Hypothalamus (tissue), 51 donors: ENCODE measurements around the gene GRK3.
A peak's percentile ranks its signal among the peaks of the same experiment; 100 is the strongest.
"Not testable (repeated sequence)": the region's sequence is repeated elsewhere in the genome, so short reads cannot be mapped to it uniquely, and the experiment has no call there.

Experiments used
- DNase-seq, 51 donors: peaks; one replicate each; lab custom pipeline; 2025; lab: John Stamatoyannopoulos, UW

GRK3 gene

DNA sequence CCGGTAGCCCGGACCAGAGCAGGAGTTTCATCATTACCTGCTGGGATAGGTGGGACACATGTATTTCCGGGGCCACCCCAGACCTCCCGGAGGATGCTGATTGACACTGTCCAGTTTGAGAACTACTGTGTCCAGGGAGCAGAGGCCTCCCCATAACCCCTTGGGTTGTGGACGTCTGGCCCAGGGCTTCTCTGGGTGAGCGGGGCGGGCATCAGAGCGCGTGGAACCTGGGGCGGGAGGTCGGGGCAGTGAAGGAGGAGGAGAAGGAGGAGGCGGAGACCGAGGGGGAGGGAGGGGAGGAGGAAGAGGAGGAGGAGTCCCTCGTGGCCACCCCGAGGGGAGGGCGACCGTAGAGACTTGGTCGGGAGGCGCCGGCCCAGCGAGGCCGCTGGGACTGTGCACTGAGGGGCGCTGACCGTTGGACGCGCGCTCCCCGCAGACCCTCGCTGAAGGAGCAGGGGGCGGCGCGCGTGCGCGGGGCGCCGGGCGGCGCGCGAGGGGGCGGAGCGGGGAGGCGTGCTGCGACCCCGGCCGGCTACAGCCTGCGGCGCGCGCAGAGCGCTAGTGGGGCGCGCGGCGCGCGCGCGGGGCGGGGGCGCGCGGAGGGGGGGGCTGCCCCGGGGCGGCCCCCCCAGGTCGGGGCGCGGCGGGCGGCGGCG is at the start of gene GRK3:
Gene GRK3 (plus strand): TSS at position 356 of the 659 bp plus-strand sequence. CDS start 366 bp downstream, outside the sequence.
- peak in 42 of 51 donors; percentile 5 to 77 (median 48) for DNase-seq

DNA sequence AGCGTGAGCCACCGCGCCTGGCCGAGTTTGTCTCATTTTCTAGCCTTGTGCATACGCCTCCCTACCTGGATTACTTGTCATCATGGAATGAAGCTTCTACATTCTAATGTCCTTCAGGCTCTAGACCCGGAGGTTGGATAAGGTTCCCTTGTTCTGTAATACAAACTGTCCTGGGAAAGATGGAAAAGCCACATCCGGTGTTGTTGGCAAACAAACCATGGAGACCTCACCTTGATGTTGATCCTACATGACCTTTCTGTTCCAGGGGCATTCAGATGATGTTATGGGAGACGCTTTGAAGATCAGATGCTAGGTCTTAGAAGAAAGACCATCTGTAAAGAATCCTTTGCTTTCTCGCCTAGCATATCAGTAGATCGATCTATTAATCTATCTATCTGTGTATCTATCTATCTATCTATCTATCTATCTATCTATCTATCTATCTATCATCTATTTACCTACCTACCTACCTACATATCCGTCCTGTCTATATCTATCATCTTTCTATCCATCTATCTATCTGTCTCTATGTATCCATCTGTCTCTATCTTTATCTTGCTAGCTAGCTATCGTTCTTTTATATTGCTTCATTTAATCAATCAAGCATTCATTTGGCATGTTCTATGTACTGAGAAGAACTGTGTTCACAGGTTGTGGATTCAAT is 46.3 kb upstream of the GRK3 start:
- DNase-seq = no peak

DNA sequence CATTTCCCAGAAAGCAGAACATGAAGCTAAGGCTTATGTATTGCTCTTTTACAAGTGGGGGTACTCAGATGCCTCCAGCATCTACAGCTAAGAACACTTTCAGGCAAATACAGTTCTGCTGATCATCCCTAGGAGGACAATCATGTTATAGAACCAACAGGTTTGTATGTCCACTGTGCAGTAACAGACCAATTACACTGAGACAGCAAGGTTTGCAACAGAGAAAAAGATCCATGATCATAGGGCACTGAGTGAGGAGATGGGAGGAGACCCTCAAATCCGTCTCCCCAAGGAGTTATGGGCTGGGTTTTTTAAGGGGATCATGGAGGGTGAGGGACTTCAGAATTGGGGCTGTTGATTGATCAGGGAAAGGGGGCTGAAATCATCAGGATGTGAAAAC is 39.1 kb upstream of the GRK3 start:
- DNase-seq = no peak

DNA sequence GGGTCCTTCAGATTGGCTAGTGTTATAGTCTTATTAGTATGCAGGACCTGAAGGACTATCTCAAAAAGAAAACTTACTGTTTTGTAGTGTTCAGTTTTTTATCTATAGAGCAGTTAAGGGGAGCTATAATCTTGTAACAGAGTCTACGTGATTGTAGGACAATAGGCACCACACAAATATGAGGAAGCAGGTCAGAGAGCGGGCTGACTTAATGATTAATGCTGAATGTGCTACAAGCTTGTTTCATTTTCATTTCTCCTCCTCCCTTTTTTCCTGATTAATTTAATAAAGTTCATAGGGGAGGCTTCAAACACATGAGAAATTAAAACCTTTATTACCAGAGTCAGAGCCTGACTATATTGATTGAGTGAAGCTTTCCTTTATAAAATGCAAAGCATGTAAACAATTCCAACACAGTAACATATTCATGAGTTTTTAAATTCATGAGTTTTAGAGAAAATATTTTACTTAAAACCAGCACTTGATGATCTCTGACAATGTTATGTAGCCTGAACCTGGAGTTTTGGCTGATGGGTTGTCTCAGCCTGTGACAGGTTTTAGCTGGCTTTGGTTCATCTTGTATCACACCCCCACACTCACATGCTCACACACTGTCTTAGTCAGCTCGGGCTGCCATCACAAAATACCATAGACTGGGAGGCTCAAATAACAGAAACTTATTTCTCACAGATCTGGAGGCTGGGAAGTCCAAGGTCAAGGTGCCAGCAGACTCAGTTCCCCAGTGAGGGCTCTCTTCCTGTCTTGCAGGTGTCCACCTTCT is 38.5 kb upstream of the GRK3 start:
- DNase-seq = not testable (repeated sequence)

DNA sequence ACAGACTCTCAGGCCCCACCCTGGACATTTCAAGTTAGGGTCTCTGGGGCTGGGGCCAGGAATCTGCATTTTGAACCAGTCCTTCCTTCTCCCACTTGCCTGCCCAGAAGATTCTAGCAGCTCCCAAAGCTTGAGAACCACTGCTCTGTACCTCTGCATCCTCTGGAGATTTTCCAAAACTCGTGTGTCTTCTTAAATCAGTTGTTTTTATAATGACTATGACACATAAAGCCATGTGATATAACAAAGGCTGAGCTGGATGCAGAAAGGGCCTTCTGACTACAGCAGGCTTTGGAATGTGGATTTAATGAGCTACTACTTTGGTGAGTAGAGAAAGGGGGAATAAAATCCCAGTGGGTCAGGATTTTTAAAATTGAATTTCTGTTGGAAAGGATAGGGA is 37.5 kb upstream of the GRK3 start:
- not testable (repeated sequence) for DNase-seq

DNA sequence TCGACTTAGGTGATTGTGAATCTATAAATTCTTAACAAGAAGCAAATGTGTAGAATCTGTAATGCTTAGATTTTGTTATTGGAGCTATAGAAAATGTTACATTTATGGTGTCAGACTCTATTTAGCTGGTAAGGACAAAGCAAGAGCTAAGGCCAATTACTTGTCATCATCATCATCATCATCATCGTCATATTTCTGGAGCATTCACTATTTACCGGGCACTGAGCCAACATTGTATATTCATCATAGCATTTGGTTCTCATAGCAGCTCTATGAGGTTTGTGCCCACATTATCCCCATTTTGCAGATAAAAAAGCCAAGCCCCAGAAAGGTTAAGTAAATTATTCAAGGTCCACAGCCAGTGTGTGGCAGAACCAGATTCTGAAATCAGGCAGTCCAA is 36.4 kb upstream of the GRK3 start:
- DNase-seq = not testable (repeated sequence)

DNA sequence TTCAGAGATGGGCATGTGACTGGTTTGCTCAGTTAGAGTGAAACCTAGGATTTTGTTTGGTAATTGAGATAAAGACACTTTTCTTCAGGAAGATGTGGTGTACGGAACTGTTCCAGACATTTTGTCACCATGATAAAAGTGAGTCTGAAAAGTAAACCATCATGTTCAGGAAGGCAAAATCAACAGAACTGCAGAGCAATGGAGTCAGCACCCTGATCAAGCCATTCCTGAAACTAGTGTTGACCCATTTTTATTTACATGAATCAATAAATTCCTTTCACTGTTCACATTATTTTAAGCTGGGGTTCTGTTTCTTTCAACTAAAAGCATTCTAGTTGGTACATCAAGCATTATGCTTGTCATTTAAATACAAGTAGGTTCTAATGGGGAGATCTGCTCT is 35.4 kb upstream of the GRK3 start:
- not testable (repeated sequence) for DNase-seq

DNA sequence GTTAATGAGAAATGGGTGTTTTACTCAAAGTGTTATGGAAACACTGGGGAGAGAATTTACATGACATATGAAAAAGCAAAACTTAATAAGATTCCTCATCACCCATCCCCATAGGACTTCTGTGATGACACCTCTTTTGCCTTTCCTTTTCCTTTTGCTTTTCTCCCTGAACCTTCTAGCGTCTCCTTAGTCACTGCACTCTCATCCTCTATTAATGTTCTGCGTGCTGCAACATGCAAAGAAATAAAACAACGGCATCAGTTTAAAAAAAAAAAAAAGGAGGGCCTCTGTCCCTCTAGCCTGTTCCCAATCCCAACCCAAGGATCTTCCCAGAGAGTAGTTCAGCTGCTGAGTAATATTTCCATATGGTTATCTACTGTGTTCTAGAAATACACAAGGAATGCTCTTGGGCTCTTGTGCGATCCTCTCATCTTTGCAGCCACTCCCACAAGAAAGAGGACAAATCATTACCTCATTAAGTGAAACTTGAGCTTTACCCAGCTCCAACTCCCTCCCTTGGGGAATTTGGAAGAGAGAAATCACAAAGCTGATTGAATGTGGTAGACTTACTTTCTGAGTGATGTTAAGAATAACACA is 34.8 kb upstream of the GRK3 start:
- not testable (repeated sequence) for DNase-seq

DNA sequence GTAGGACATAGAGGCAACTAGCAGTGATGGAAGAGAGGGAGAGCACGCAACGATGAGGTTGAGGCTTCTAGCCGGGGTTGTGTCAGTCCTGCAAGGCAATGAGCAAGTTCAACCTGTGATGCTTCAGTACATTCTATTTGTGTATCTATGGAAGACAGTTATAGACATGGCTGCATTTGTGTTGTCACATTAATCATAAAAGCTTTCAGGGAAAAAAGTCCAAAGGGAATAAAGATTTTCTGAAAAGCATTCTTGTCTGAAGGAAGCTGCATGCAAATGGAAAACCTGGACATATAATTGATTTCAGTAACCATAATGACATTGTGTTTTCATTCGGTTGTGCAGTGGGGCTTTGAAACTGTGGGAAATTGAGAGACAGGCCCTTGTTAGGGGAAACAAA is 32.8 kb upstream of the GRK3 start:
- DNase-seq = not testable (repeated sequence)

DNA sequence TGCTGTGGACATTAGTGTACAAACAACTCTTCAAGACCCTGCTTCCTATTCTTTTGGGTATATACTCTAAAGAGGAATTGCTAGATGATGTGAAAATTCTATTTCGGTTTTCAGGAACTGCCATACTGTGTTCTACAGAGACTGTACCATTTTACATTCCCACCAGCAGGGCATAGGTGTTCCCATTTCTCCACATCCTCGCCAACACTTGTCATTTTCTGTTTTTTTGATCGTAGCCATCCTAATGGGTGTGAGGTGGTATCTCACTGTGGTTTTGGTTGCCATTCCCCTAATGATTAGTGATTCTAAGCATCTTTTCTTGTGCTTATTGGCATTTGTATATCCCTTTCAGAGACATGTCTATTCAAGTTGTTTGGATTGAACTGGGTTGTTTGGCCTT is 29.8 kb upstream of the GRK3 start:
- DNase-seq = no peak

DNA sequence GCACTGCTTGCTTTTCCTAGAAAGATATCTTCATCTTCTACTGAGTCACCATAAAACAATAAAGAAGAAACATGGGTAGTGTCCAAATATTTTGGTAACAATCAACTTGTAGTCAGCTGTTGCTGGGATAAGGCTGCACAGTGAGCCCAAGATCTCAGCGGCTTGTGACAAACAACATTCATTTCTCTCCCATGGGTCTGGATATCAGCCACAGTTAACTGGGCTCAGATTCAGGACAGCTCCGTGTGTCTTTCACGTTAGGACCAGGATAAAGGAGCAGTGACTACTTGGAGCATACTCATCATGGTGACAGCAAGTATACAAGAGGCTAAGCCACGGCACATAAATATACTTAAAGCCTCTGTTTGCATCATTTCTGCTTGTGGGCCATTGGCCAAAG is 27.9 kb upstream of the GRK3 start:
- DNase-seq = peak in 8 of 51 donors; percentile 3 to 38 (median 11)

DNA sequence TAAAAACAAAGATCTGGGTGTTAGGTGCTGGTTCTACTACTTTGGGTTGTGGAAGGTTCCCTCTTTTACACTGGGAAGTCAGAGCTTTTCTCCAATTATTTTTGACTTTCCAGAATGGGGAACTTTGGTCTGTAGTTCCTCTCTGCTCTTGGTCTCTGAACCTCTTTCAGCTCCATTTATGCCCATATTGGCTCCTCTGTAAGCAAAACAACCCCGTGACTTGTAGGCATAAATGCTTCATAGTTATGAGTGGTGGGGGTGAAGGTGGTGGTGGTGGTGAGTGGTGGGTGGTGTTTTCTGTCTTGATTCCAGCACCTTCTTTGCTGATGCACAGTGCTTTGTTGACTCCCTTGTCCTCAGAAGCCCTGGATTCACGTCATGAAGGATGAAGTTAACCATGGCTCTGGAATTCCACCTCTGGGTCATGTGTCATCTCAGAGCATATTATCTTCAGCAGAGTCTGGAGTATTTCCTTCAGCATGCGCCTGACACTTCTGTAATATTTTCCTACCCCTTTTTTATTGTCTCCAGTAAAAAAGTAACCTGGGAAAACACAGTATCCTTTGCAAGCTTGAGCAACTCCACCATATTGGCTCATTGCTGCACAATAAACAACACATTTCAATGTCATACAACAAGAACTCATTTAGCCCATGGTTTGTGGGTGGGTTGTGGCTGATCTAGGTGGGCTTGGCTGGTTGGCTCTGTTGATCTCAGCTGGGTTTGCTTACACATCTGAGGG is 24.1 kb upstream of the GRK3 start:
- no peak for DNase-seq

DNA sequence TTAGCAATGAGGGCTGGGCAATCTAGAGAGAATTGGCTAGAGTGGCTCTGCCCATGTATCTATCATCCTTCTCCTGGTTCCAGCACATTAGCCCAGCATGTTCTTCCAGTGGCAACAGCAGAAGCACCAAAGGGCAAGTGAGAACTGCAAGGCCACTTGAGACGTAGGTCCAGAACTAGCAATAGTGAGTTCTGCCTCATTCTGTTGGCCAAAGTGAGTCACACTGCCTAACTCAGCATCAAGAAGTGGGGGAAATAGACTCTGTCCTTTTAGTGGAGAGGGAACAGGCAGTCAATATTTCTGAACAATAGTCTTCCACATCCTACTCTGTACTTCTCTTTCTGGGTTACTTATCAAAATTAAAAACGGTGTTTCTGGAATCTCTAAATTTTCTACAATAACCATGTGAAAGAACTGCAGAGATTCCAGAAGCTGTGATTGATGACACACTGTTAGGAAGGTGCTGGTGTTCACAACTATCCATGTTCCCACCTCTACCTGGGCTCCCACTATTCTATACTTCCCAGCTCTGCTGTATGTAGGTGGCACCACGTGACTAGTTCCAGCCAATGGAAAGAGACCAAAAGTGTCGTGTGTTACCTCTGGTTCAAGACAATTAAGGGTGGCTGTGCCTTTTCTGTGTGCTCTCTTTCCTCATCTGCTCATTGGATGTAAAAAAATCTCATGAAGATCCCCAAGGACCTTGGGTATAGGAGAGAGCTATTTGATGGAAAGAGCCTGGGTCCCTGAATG is 23.4 kb upstream of the GRK3 start:
- no peak for DNase-seq

DNA sequence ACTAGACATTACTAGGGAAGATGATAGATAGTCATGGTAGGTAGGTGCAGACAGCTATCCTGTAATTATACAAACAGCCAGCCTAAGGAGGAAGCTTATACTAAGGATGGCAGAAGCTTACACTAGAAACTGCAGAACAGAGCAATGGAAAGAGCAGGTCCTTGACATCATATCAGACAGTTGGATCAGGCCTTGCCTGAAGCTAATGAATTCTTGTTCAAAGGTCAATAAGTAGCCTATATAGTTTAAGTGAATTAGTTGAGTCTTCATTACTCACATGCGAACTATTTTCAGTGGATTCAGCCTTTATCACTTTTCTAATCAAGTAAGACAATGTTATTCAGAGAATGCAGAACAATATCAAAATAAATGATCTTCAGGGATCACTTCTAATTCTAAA is 22.3 kb upstream of the GRK3 start:
- DNase-seq = no peak

DNA sequence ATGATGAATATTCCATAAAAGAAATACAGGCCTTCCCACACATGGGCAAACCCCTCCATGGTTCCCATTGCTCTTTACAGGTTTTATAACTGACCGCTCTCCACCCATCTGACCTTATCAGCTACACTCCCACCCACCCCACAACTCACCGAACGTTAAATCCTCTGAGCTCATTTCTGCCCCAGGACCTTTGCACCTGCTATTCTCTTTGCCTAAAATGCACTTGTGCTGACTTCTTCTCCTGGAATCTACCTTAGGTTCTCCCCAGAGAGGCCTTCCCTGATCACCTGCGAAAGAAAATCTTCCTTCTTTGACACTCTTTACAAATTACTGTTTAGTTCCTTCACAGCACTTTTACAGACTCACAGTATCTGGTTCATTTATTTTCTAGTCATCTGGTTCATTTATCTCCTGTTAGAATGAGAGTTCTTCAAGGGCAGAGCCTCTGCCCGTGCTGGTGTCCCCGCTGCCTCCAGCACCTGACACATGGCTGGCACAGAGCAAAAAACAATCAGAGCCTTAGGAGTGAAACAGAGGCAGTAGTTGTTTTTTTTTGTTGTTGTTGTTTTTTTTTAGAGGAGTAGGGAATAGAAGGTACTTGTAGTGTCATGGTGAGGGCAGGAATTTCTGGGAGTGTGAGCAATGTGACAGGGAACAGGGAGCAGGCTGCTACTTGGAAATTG is 21.6 kb upstream of the GRK3 start:
- no peak for DNase-seq

DNA sequence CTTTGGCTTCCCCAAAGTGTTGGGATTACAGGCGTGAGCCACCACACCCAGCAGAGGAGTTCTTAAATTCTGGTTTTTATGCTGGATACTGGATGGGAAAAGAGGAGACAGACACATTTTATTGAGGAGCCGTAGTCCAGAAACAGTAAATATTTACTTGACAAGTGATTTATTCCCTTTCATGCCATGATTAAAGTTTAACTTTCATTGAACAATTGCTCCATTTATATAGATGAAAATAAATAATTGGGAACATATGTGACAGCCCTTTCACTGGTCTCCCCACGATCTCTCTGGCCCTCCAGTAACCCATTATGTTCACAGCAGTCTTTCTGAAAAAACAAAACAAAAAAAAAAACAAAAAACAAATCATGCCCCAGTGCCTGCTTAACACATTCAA is 19.3 kb upstream of the GRK3 start:
- DNase-seq = no peak

DNA sequence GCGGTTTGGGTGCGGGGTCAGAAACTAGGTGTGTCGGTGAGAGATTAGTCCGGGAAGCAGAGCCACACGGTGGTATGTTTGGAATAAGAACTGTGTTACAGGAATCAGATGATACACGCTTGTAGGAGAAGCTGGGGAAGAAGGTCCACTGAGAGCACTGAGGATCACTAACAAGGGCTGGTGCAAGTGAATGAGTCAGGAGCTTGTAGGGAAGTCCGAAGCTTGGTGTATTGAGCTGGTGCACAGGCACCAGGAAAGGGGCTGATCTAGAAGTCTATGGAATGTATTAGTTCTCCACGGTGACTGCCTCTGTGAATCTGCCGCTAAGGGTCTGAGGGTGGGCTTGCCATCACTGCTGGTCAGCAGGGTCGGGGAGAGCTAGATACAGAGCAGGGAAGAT is 18.8 kb upstream of the GRK3 start:
- DNase-seq = no peak

DNA sequence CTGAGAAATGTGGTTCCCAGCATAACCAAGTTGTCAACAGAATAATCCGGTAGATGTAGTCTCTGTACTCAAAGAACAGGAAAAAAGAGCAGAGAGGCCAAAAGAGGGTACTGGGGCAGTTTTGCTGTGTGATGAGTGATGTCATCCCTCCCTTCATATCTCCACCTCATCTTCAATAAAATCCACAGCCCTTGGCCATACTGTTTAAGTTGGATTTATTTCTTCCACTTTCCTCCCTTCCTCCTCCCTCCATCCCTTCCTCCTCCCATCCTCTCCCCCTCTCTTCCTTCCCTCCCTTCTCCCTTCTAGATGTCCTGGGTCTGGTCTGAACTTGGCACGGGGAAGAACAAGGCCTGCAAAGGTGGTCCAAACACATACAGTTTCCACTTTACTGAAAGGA is 18.2 kb upstream of the GRK3 start:
- DNase-seq = no peak

DNA sequence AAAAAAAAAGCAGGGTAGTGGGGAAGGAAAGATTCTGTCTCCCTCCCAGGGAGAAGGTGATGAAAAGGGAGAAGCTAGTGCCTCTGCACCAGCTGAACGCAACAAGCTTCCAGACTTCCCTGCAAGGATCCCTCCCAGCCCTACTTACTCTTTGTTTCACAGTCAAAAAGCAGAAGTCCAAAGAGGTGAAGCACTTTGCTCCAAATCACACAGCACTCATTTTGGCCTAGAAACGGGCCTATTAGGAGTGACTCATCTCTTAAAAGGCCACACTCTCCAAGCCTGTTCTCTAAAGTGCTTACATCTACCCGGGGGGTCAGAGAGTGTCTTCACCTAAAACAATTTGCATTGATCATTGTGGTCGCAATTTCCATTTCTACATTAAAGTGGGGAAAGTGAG is 17.7 kb upstream of the GRK3 start:
- no peak for DNase-seq
